GM21528 (cell line): ENCODE data around the gene SCAMP5.

ENCODE experiments used
- ATAC-seq: cut with Tn5 transposase; IDR thresholded peaks from one replicate; pipeline ENCODE4 v1.9.1; 2021; ENCODE audit warnings: mild to moderate bottlenecking, moderate library complexity; ENCODE audit not compliant: unreplicated experiment, low FRiP score

Gene SCAMP5, protein sequence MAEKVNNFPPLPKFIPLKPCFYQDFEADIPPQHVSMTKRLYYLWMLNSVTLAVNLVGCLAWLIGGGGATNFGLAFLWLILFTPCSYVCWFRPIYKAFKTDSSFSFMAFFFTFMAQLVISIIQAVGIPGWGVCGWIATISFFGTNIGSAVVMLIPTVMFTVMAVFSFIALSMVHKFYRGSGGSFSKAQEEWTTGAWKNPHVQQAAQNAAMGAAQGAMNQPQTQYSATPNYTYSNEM

DNA sequence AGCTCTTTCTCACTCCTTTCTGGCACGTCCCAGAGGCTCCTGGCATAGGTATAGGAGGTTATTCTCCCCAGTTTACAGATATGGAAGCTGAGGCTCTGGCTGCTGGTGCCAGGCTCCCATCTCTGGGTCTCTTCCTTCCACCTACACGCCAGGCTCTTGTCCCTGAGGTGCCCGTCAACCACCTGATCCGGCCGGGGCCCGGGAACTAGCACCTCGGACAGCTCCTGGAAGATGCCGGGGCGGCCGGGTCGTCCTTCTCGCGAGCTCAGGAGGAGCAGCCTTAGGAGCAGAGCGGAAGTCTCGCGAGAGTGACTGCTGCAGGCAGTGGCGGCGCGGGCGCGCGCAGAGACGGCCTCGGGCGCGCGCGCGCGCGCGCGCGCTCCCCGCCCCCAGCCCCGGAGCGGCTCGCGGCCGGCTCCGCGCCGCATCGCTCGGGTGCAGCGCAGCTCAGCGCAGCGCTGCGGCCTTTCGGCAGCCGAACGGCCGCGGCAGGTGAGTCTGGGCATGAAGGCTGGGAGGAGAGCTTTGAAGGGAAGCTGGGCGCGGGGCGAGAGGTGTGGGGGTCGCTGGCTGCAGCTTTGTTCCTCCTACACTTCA lies at the start of gene SCAMP5:
Gene SCAMP5, plus strand, starts transcription at position 382 of the 597 bp plus-strand sequence. CDS start 16,277 bp downstream, outside the sequence.
- ATAC-seq = peak; percentile 44

DNA sequence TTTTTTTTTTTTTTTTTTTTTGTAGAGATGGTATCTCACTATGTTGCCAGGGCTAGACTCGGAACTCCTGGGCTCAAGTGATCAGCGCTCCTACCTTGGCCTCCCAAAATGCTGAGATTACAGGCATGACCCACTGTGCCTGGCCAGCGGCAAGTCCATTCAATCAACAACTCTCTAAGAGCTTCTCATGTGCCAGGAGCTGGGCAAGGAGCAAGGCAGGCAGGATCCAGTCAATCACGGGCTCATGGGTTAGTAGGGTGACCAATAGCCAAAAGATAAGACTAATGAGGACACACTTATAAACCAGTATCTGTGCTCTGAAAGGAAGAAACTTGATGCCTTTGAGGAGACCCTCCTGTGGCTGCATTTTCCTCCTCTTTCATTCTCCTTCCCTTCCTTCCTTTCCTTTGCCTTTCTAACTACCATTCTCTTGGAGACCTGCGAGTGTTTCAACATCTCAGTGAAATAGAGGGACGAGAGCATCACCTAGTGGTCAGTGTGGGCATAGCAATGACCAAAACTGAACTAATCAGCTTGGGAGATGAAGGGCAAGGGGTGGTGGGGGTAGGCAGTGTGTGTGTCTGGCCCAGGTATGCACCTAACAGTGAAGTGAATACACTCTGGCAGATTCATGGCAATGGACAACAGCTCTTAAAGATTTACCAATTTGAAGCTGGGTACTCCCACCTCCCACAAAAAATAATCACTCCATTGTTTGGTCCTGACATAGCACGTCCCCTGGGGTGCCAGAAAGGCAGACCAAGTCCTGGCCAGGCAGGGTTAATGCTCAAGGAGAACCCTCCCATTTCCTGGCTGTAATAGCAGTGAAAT lies 45.1 kb upstream of the SCAMP5 start:
- ATAC-seq = no peak

DNA sequence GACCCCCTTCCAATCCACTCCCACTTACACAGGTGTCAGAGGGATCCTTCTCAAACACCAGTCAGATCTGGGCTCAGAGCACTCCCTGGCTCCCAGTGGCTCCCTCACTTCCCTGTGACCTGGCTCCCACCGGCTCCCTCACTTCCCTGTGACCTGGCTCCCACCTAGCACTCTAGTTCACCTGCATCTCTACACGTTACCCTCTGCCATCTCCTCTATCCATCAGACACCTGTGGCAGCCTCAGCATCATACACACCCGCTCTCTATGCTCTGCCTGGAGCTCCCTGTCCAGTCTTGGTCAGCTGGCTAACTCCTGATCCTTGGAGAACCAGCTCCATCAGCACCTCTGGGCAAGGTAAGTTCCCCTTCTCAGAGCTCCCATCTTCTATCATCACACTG lies 44.4 kb upstream of the SCAMP5 start:
- ATAC-seq = no peak

DNA sequence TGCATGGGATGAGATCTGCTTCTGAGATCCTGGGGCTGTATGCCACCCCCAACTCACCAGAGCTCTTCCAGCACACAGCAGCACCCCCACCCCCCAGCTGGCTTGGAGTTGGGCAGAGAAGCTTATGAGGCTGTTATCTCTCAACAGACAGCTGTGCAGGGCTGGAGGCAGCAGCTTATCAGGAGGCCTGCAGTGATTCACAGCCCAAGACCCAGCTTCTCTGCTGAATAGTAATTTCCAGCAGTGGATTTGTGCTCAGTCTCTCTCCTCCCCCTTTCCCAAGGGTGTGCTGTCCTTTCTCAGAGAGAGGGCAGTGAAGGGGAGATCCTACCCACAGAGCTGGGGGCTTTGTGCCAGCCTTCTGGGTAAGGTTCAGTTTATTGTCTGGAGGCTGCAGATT lies 40.8 kb upstream of the SCAMP5 start:
- ATAC-seq = no peak

- no peak for ATAC-seq
These were observed 40.3 kb upstream of the SCAMP5 start for GRCh38 chr15:74955017-74955416.

- ATAC-seq = peak; percentile 59
These were observed 39.3 kb upstream of the SCAMP5 start for GRCh38 chr15:74955796-74956647.

- peak; percentile 87 for ATAC-seq
These were observed 38.5 kb upstream of the SCAMP5 start, which contains the start of gene RPP25 for GRCh38 chr15:74956648-74957475. RPP25 (minus strand) TSS chr15:74956772; CDS start chr15:74956583, 189 bp downstream.

DNA sequence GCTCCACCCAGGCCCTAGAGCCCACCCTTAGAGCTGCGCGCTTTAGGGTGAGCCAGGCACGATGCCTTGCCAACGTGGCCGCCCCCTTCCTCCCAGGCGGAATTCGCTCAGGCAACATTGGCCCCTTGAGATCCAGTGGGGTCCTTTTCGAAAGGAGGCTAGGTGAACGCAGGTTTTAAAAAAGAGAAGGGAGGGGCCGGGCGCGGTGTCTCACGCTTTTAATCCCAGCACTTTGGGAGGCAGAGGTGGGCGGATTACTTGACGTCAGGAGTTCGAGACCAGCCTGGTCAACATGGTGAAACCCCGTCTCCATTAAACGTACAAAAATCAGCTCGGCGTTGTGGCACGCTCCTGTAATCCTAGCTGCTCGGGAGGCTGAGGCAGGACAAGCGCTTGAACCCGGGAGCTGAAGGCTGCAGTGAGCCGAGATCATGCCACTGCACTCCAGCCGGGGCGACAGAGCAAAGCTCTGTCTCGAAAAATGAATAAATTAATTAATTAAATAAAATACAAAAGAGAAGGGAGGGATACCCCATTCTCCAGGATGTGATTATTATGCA lies 37.8 kb upstream of the SCAMP5 start:
- ATAC-seq = no peak

- no peak for ATAC-seq
These were observed 36.9 kb upstream of the SCAMP5 start for GRCh38 chr15:74958320-74958907.

GRCh38 chr15:74958908-74959585 lies 36.3 kb upstream of the SCAMP5 start:
- no peak for ATAC-seq

GRCh38 chr15:74959586-74959939 lies 35.8 kb upstream of the SCAMP5 start:
- ATAC-seq = no peak

DNA sequence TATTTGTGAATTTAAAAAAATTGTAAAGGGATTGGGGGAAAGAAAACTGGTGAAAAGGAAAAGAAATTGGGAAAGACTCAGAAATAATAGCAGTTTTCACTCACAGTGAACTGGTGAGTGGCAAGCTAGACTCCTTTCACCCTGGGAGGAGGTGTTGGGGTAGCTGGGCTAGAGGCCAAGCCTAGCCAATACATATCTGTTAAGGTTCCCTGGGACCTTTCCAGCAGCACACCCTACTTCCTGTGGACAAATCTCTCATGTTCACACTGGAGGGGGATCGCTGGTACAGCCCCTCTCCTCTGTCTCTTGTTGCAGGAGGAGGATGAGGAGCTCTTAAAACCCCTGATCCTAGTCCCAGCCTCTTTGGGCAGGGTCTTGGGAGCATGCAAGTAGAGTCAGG lies 35.1 kb upstream of the SCAMP5 start:
- no peak for ATAC-seq

- no peak for ATAC-seq
These were observed 34.3 kb upstream of the SCAMP5 start for GRCh38 chr15:74960995-74961588.

DNA sequence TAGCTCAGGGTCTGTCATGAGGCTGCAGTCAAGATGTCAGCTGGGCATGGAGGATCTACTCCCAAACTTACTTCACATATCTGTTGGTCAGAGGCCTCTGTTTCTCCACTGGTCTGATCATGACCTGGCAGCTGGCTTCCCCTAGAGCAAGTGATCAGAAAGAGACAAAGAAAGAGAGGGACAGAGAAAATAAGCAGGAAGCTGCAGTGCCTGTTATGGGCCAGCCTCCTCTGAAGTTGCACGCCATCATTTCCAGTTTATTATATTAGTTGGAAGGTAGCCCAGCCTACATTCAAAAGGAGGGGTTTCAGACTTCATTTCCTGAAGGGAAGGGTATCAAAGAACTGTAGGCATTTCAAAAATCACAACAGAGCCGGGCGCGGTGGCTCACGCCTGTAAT lies 33.7 kb upstream of the SCAMP5 start:
- no peak for ATAC-seq

- no peak for ATAC-seq
These were observed 33.1 kb upstream of the SCAMP5 start for GRCh38 chr15:74962219-74962618.

- no peak for ATAC-seq
These were observed 32.7 kb upstream of the SCAMP5 start for GRCh38 chr15:74962671-74963070.

- no peak for ATAC-seq
These were observed 32.1 kb upstream of the SCAMP5 start for GRCh38 chr15:74963213-74963612.

DNA sequence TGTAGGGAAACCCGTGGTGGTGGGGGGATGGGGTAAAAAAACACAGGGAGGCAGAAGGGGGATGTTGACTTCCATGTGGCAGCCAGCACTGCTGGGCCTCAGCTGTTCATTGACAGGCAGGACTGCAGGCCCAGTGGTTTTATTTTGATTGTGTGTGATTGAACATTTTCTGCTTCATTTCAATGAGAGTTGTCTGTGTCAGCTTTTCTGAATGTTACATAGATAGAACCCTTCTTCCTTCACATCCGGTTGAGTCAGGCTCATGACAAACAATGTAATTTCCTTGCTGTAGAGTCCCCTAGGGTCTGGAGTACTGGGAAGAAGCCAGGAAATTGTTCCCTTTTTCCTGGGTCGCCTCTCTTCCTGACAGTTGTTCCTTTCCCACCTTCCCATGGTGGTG lies 30.6 kb upstream of the SCAMP5 start:
- ATAC-seq = no peak
